GM12878 (cell line): ENCODE measurements around the gene ALX4.

Experiments
- CHD1 ChIP-seq: IDR thresholded peaks from 2 replicates; pipeline ENCODE4 v1.6.1; 2012; ENCODE audit warnings: low read depth, low read length, improper control_type of control experiment
- EZH2 ChIP-seq: IDR thresholded peaks from 2 replicates; pipeline ENCODE4 v1.6.1; 2012; ENCODE audit warnings: low read depth, mild to moderate bottlenecking, control low read depth, inconsistent platforms, low read length, borderline replicate concordance; ENCODE audit not compliant: control insufficient read depth
- FOXM1 ChIP-seq: IDR thresholded peaks from 2 replicates; pipeline ENCODE4 v1.6.1; 2012; ENCODE audit warnings: low read depth, mild to moderate bottlenecking, inconsistent platforms, low read length, moderate library complexity
- NRF1 ChIP-seq: conservative IDR thresholded peaks from 2 replicates; pipeline ENCODE4 v1.6.1; 2011; ENCODE audit warnings: mild to moderate bottlenecking, low read depth, low read length, improper control_type of control experiment
- PAX5 ChIP-seq: IDR thresholded peaks from 2 replicates; pipeline ENCODE4 v1.6.1; 2011; ENCODE audit warnings: low read depth, low read length, borderline replicate concordance
- PML ChIP-seq: IDR thresholded peaks from 2 replicates; pipeline ENCODE4 v1.6.1; 2012; ENCODE audit warnings: low read length, inconsistent platforms
- POU2F2 ChIP-seq: IDR thresholded peaks from 3 replicates; pipeline ENCODE4 v1.6.1; 2011; ENCODE audit warnings: low read depth, mild to moderate bottlenecking, low read length, borderline replicate concordance
- RFX5 ChIP-seq: IDR thresholded peaks from 2 replicates; pipeline ENCODE4 v1.6.1; 2011; ENCODE audit warnings: low read depth, low read length, improper control_type of control experiment
- SP1 ChIP-seq: IDR thresholded peaks from one replicate; pipeline ENCODE4 v1.6.1; 2011; ENCODE audit warnings: low read depth, low read length
- TF ChIP-seq, protein P1 (sequence below), 3 experiments: IDR thresholded peaks in 2 of 3; conservative IDR thresholded peaks in 1 of 3; 2 replicates each; pipeline ENCODE4 v1.5.1; 2011; ENCODE audit warnings: low read depth in 3 of 3, low read length in 3 of 3, mild to moderate bottlenecking in 3 of 3, control low read depth in 2 of 3, moderate library complexity in 2 of 3, inconsistent platforms in 1 of 3, mixed read lengths in 1 of 3; ENCODE audit not compliant: control insufficient read depth in 2 of 3, insufficient read depth in 1 of 3; ENCODE audit errors: extremely low read depth in 1 of 3
- TF ChIP-seq, protein P2 (sequence below): IDR thresholded peaks from 2 replicates; pipeline ENCODE4 v1.6.1; 2012; ENCODE audit warnings: low read depth, low read length, improper control_type of control experiment
- TF ChIP-seq, protein P3 (sequence below): fragments of 450-650 bp; IDR thresholded peaks from 2 replicates; pipeline ENCODE4 v1.6.1; 2017; ENCODE audit warnings: mild to moderate bottlenecking, low read depth, inconsistent platforms; ENCODE audit not compliant: poor library complexity, severe bottlenecking

DNA sequence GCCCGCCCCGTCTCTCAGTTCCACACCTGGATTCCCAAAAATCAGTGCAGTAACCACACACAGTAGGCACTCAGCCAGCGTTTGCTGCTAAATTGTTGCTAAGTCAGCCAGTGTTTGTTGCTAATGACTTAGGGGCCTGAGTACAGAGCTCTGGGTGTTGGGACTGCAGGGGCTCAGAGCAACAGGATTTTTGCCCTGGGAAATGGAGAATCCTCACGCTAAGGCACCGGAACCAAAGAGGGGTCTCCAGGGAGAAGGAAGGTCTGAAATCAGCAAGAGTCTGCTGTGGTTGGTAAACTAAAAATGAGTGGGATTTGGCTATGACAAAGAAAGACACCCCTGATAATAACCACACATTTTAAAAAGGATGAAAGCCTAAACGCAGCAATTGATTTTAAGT lies 22.7 kb upstream of the ALX4 start:
- TF ChIP-seq, protein P1, sequence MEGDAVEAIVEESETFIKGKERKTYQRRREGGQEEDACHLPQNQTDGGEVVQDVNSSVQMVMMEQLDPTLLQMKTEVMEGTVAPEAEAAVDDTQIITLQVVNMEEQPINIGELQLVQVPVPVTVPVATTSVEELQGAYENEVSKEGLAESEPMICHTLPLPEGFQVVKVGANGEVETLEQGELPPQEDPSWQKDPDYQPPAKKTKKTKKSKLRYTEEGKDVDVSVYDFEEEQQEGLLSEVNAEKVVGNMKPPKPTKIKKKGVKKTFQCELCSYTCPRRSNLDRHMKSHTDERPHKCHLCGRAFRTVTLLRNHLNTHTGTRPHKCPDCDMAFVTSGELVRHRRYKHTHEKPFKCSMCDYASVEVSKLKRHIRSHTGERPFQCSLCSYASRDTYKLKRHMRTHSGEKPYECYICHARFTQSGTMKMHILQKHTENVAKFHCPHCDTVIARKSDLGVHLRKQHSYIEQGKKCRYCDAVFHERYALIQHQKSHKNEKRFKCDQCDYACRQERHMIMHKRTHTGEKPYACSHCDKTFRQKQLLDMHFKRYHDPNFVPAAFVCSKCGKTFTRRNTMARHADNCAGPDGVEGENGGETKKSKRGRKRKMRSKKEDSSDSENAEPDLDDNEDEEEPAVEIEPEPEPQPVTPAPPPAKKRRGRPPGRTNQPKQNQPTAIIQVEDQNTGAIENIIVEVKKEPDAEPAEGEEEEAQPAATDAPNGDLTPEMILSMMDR (IDR thresholded peaks at IDR 0.05 in 2 of 3, conservative IDR thresholded peaks at IDR 0.05 in 1 of 3; ENCODE audit: control insufficient read depth in 2 of 3, extremely low read depth in 1 of 3, insufficient read depth in 1 of 3, low read depth in 3 of 3, low read length in 3 of 3) = no peak
- TF ChIP-seq PAX5 (no peak), FOXM1 (no peak), EZH2 (no peak), CHD1 (no peak), POU2F2 (no peak), PML (no peak), NRF1 (no peak), RFX5 (no peak), SP1 (no peak)
- TF ChIP-seq, protein P2, sequence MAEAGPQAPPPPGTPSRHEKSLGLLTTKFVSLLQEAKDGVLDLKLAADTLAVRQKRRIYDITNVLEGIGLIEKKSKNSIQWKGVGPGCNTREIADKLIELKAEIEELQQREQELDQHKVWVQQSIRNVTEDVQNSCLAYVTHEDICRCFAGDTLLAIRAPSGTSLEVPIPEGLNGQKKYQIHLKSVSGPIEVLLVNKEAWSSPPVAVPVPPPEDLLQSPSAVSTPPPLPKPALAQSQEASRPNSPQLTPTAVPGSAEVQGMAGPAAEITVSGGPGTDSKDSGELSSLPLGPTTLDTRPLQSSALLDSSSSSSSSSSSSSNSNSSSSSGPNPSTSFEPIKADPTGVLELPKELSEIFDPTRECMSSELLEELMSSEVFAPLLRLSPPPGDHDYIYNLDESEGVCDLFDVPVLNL = no peak
- TF ChIP-seq, protein P3, sequence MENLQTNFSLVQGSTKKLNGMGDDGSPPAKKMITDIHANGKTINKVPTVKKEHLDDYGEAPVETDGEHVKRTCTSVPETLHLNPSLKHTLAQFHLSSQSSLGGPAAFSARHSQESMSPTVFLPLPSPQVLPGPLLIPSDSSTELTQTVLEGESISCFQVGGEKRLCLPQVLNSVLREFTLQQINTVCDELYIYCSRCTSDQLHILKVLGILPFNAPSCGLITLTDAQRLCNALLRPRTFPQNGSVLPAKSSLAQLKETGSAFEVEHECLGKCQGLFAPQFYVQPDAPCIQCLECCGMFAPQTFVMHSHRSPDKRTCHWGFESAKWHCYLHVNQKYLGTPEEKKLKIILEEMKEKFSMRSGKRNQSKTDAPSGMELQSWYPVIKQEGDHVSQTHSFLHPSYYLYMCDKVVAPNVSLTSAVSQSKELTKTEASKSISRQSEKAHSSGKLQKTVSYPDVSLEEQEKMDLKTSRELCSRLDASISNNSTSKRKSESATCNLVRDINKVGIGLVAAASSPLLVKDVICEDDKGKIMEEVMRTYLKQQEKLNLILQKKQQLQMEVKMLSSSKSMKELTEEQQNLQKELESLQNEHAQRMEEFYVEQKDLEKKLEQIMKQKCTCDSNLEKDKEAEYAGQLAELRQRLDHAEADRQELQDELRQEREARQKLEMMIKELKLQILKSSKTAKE = no peak
